PC-3 (cell line): Measurements from ENCODE around the gene KRTAP26-1.

Source experiments
- EZH2 ChIP-seq: fragments of 300-600 bp; sonication (generic); IDR thresholded peaks from one replicate; pipeline ENCODE4 v1.6.1; 2017; ENCODE audit warnings: antibody characterized with exemption, mild to moderate bottlenecking, low read length; ENCODE audit not compliant: unreplicated experiment
- EZH2phosphoT487 ChIP-seq: fragments of 300-600 bp; sonication (generic); IDR thresholded peaks from 2 replicates; pipeline ENCODE4 v1.6.1; 2018; ENCODE audit warnings: mild to moderate bottlenecking, antibody characterized with exemption, low read length, borderline replicate concordance
- TF ChIP-seq, protein P1 (sequence below): fragments of 300-600 bp; sonication (generic); conservative IDR thresholded peaks from 2 replicates; pipeline ENCODE4 v1.5.1; 2017; ENCODE audit warnings: antibody characterized with exemption, low read depth, mild to moderate bottlenecking, low read length

DNA sequence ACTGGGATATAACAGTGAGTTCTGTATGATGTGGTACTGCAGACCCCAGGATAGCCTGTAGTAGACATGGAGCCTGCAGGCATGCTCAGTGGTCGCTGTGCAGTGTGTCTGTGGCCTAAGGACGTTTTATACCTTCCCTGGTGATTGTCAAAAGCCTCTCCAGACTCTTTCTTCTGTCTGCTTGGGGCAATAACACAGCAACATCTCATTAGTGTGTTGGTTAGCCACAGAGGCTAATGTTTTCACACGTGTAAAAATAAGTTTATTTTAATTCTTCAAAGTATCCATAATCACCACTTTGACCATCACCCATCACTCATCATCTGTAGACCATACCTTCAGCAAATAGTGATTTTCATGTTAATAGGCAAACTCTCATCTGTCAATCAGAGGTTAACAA is 37.3 kb downstream of the KRTAP26-1 start, which contains the start of gene KRTAP24-1:
- TF ChIP-seq, protein P1, sequence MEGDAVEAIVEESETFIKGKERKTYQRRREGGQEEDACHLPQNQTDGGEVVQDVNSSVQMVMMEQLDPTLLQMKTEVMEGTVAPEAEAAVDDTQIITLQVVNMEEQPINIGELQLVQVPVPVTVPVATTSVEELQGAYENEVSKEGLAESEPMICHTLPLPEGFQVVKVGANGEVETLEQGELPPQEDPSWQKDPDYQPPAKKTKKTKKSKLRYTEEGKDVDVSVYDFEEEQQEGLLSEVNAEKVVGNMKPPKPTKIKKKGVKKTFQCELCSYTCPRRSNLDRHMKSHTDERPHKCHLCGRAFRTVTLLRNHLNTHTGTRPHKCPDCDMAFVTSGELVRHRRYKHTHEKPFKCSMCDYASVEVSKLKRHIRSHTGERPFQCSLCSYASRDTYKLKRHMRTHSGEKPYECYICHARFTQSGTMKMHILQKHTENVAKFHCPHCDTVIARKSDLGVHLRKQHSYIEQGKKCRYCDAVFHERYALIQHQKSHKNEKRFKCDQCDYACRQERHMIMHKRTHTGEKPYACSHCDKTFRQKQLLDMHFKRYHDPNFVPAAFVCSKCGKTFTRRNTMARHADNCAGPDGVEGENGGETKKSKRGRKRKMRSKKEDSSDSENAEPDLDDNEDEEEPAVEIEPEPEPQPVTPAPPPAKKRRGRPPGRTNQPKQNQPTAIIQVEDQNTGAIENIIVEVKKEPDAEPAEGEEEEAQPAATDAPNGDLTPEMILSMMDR: no peak
- no peak for TF ChIP-seq EZH2
- no peak for TF ChIP-seq EZH2phosphoT487
